ENCODE data around the gene SPAG9. TPM values are rescaled to one million over a fixed set of nuclear protein-coding genes. Genes with fewer than 3 reads are reported as not detected.
"Not testable (repeated sequence)": the region's sequence is repeated elsewhere in the genome, so short reads cannot be mapped to it uniquely, and the experiment has no call there.

The SPAG9 gene
- total RNA-seq, 6 donors from 2014 or later = 87.5 to 233 (median 152) TPM

GRCh38 chr17:50945779-50946222 is 174.9 kb downstream of the SPAG9 start:
- Histone ChIP-seq H3K36me3 (no peaks in the 10 kb centered on the region), H3K27me3 (no peaks in the 10 kb centered on the region), H3K4me3 (no peak overlapping the region), H3K4me1 (peaks cover 36 to 54% (median 45%) of the 10 kb centered on the region in 4 donors), H3K9me3 (no peaks in the 10 kb centered on the region), H3K27ac (peak overlapping the region in 1 of 4 donors; percentile 17)
- no peak for ATAC-seq (ENCODE audit: low FRiP score in 2 of 2)
- no peak for TF ChIP-seq POLR2A (IDR thresholded peaks at IDR 0.05)
- no peak for TF ChIP-seq POLR2AphosphoS5 (IDR thresholded peaks at IDR 0.05)
- no peak for TF ChIP-seq CTCF (IDR thresholded peaks at IDR 0.05)
- no peak for TF ChIP-seq EP300 (IDR thresholded peaks at IDR 0.05)
- DNase-seq = no peak
- 78 to 100% methylated on average over 2 to 3 of the region's 3 CpGs for WGBS, 2 donors

GRCh38 chr17:50944902-50945720 is 175.6 kb downstream of the SPAG9 start:
- no peak for DNase-seq
- Histone ChIP-seq H3K4me3 (peak overlapping the region in 3 of 4 donors; percentile 47 to 61 (median 49)), H3K27me3 (no peaks in the 10 kb centered on the region), H3K36me3 (no peaks in the 10 kb centered on the region), H3K9me3 (no peaks in the 10 kb centered on the region), H3K4me1 (peaks cover 29 to 47% (median 38%) of the 10 kb centered on the region in 4 donors), H3K27ac (peak overlapping the region in 3 of 4 donors; percentile 79 to 92 (median 92))
- WGBS, 2 donors = 74 to 84% methylated on average over 11 to 17 of the region's 18 CpGs
- no peak for ATAC-seq (ENCODE audit: low FRiP score in 2 of 2)
- TF ChIP-seq EP300 (IDR thresholded peaks at IDR 0.05) (no peak), POLR2AphosphoS5 (IDR thresholded peaks at IDR 0.05) (no peak), POLR2A (IDR thresholded peaks at IDR 0.05) (no peak)

DNA sequence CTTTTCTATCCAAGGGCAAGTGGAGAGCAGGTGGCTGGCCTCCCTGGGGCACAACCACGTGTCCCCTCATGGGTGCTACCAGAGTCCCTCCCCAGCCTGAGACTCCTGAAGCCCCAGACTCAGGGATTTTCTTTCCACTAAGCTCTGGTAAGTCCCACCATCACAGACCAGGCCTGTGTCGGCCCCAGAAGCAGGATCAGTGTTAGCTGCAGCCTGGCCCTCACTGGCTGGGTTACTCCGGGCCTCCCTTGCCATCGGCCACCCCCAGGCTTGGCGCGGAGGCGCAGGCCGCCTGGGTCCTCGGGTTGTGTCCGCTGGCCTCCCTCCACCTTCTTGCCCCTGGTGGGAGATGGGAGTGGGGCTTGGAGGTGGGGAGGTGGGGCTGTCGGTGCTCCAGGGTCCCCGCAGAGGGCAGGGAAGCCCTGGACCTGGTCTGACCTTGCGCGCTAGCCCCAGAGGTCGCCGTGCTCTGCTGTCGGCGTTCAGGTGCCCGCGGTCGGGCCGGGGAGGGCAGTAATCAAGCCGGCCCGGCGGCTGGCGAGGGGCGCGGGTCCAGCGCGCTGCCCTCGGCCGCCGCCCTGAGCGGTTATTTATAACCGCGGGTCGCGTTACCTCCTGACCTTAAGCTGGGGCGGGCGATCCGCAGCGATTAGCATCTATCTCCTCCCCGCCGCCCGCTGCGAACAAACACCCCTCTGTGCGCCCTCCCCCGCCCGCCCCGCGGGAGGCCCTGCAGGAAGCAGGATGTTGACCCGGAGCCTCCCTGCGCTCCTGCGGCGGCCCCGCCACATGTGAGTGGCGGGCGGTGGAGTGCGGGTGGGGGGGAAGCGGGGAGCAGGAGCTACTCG is 176.4 kb downstream of the SPAG9 start:
- peak in 1 of 4 donors; percentile 14 for TF ChIP-seq EP300 (IDR thresholded peaks at IDR 0.05)
- TF ChIP-seq POLR2AphosphoS5 (IDR thresholded peaks at IDR 0.05) = peak; percentile 20 to 70
- peak in 2 of 6 experiments; percentile 42 to 61 for TF ChIP-seq CTCF (IDR thresholded peaks at IDR 0.05)
- TF ChIP-seq POLR2A (IDR thresholded peaks at IDR 0.05) = peak in 3 of 4 donors; percentile 47 to 83 (median 67)
- 3 to 23% methylated on average over 7 to 10 of the region's 61 CpGs for WGBS, 2 donors
- Histone ChIP-seq H3K4me1 (peaks cover 21 to 39% (median 29%) of the 10 kb centered on the region in 4 donors), H3K36me3 (no peaks in the 10 kb centered on the region), H3K27ac (peak overlapping the region; percentile 79 to 92 (median 90)), H3K9me3 (no peaks in the 10 kb centered on the region), H3K27me3 (no peaks in the 10 kb centered on the region), H3K4me3 (peak overlapping the region in 3 of 4 donors; percentile 47 to 61 (median 49))
- peak; percentile 92 to 95 for DNase-seq
- ATAC-seq (ENCODE audit: low FRiP score in 2 of 2) = peak; percentile 82 to 84

DNA sequence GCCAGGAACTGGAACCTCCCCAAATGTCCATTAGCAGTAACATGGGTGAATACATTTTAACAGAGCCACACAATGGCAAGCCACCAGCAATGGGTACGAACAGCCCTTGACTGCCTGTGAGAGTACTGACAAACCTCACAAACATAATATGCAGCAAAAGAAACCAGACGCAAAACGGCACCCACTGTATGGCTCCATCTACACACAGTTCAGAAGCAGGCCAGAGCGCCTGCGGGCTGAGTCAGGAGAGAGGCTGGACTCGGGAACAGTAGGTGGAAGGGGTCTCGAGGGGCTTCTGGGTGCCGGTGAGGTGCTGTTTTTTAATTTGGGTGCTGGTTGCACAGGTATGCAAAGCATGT is 177.1 kb downstream of the SPAG9 start:
- Histone ChIP-seq H3K4me3 (peak overlapping the region in 2 of 4 donors; percentile 47 to 49), H3K27me3 (no peaks in the 10 kb centered on the region), H3K9me3 (no peaks in the 10 kb centered on the region), H3K4me1 (peaks cover 18 to 31% (median 27%) of the 10 kb centered on the region in 4 donors), H3K27ac (peak overlapping the region; percentile 79 to 92 (median 90)), H3K36me3 (no peaks in the 10 kb centered on the region)
- WGBS, 2 donors = 66 to 75% methylated on average over 8 of the region's 8 CpGs
- no peak for TF ChIP-seq EP300 (IDR thresholded peaks at IDR 0.05)
- TF ChIP-seq CTCF (IDR thresholded peaks at IDR 0.05) = no peak
- no peak for TF ChIP-seq POLR2A (IDR thresholded peaks at IDR 0.05)
- no peak for TF ChIP-seq POLR2AphosphoS5 (IDR thresholded peaks at IDR 0.05)
- no peak for ATAC-seq (ENCODE audit: low FRiP score in 2 of 2)
- DNase-seq = no peak

- 93 to 98% methylated on average over 4 of the region's 4 CpGs for WGBS, 2 donors
- not testable (repeated sequence) for H3K27me3 ChIP-seq; H3K9me3 ChIP-seq; H3K27ac ChIP-seq; H3K4me3 ChIP-seq; H3K36me3 ChIP-seq; ATAC-seq (ENCODE audit: low FRiP score in 2 of 2)
- DNase-seq = peak in 1 of 2 donors; percentile 8
- peaks cover 14 to 21% (median 18%) of the 10 kb centered on the region in 4 donors for H3K4me1 ChIP-seq
Measured at GRCh38 chr17:50941676-50942048, 179.0 kb downstream of the SPAG9 start.

Measured in upper lobe of left lung (tissue), 6 donors.